H9 (cell line): ENCODE measurements around the gene CTNNB1. TPM values are rescaled to one million over a fixed set of nuclear protein-coding genes. Genes with fewer than 3 reads are reported as not detected.

Experiments
- DNase-seq: peaks from one replicate; pipeline ENCODE4 v3.0.0-alpha.2; 2017
- H2AFZ ChIP-seq: one replicate; pipeline ENCODE4 v1.6.1; 2013; ENCODE audit warnings: mild to moderate bottlenecking, low read length, control low read depth, moderate library complexity
- H2AK5ac ChIP-seq: 2 replicates; pipeline ENCODE4 v1.6.1; 2013; ENCODE audit warnings: low read length, control low read depth, mixed read lengths; ENCODE audit not compliant: insufficient read length
- H2BK120ac ChIP-seq: one replicate; pipeline ENCODE4 v1.6.1; 2013; ENCODE audit warnings: low read depth, mild to moderate bottlenecking, low read length, control low read depth, inconsistent platforms; ENCODE audit not compliant: poor library complexity, severe bottlenecking
- H2BK12ac ChIP-seq: 2 replicates; pipeline ENCODE4 v1.6.1; 2013; ENCODE audit warnings: low read length, control low read depth, mixed read lengths, low read depth; ENCODE audit not compliant: insufficient read length
- H2BK15ac ChIP-seq: 2 replicates; pipeline ENCODE4 v1.6.1; 2013; ENCODE audit warnings: low read depth, low read length, control low read depth
- H2BK20ac ChIP-seq: one replicate; pipeline ENCODE4 v1.6.1; 2013; ENCODE audit warnings: low read depth, mild to moderate bottlenecking, low read length, control low read depth, inconsistent platforms; ENCODE audit not compliant: poor library complexity, severe bottlenecking
- H2BK5ac ChIP-seq: 2 replicates; pipeline ENCODE4 v1.6.1; 2013; ENCODE audit warnings: low read length, control low read depth, mixed read lengths; ENCODE audit not compliant: insufficient read length
- H3K14ac ChIP-seq: 2 replicates; pipeline ENCODE4 v1.6.1; 2013; ENCODE audit warnings: low read length, control low read depth; ENCODE audit not compliant: insufficient read depth
- H3K18ac ChIP-seq: 2 replicates; pipeline ENCODE4 v1.6.1; 2013; ENCODE audit warnings: low read depth, mild to moderate bottlenecking, mixed read lengths, low read length, control low read depth; ENCODE audit not compliant: insufficient read length
- H3K23ac ChIP-seq: 2 replicates; pipeline ENCODE4 v1.6.1; 2013; ENCODE audit warnings: low read length, control low read depth, mixed read lengths, low read depth; ENCODE audit not compliant: insufficient read length
- H3K23me2 ChIP-seq: 2 replicates; pipeline ENCODE4 v1.6.1; 2013; ENCODE audit warnings: low read depth, mild to moderate bottlenecking, mixed read lengths, low read length, control low read depth; ENCODE audit not compliant: insufficient read length, poor library complexity, severe bottlenecking
- H3K27ac ChIP-seq: 2 replicates; pipeline ENCODE4 v1.5.1; 2013; ENCODE audit warnings: low read length, control low read depth, mixed read lengths, low read depth; ENCODE audit not compliant: insufficient read length
- H3K27me3 ChIP-seq: 2 replicates; pipeline ENCODE4 v1.6.1; 2013; ENCODE audit warnings: low read length, control low read depth, inconsistent platforms; ENCODE audit not compliant: insufficient read depth
- H3K4ac ChIP-seq: 2 replicates; pipeline ENCODE4 v1.6.1; 2013; ENCODE audit warnings: low read depth, mild to moderate bottlenecking, control low read depth, inconsistent platforms, low read length, moderate library complexity
- H3K4me1 ChIP-seq: 2 replicates; pipeline ENCODE4 v1.6.1; 2013; ENCODE audit warnings: low read length, control low read depth, inconsistent platforms; ENCODE audit not compliant: insufficient read depth
- H3K4me2 ChIP-seq: 2 replicates; pipeline ENCODE4 v1.6.1; 2013; ENCODE audit warnings: low read length, control low read depth, mixed read lengths; ENCODE audit not compliant: insufficient read length, insufficient read depth
- H3K56ac ChIP-seq: 2 replicates; pipeline ENCODE4 v1.6.1; 2013; ENCODE audit warnings: low read depth, mild to moderate bottlenecking, mixed read lengths, low read length, control low read depth; ENCODE audit not compliant: insufficient read length
- H3K79me1 ChIP-seq: 2 replicates; pipeline ENCODE4 v1.6.1; 2013; ENCODE audit warnings: low read depth, mild to moderate bottlenecking, moderate library complexity, low read length, control low read depth, inconsistent platforms; ENCODE audit not compliant: insufficient read depth, poor library complexity, severe bottlenecking
- H3K79me2 ChIP-seq: 2 replicates; pipeline ENCODE4 v1.6.1; 2013; ENCODE audit warnings: low read length, control low read depth, inconsistent platforms; ENCODE audit not compliant: insufficient read depth
- H3K9ac ChIP-seq: 2 replicates; pipeline ENCODE4 v1.6.1; 2013; ENCODE audit warnings: low read length, control low read depth, mixed read lengths; ENCODE audit not compliant: insufficient read length; ENCODE audit errors: extremely low read depth
- H3K9me3 ChIP-seq: one replicate; pipeline ENCODE4 v1.6.1; 2013; ENCODE audit warnings: low read depth, low read length, inconsistent platforms; ENCODE audit not compliant: control insufficient read depth
- H3T11ph ChIP-seq: one replicate; pipeline ENCODE4 v1.6.1; 2013; ENCODE audit warnings: mild to moderate bottlenecking, low read length, control low read depth, inconsistent platforms
- H4K20me1 ChIP-seq: one replicate; pipeline ENCODE4 v1.6.1; 2013; ENCODE audit not compliant: control insufficient read depth, insufficient read length, insufficient read depth
- H4K5ac ChIP-seq: 2 replicates; pipeline ENCODE4 v1.6.1; 2013; ENCODE audit warnings: low read depth, mild to moderate bottlenecking, mixed read lengths, low read length, control low read depth; ENCODE audit not compliant: insufficient read length
- H4K8ac ChIP-seq: replicated peaks from 2 replicates; pipeline ENCODE4 v1.6.1; 2013; ENCODE audit warnings: low read length, control low read depth, mixed read lengths, low read depth; ENCODE audit not compliant: insufficient read length
- H4K91ac ChIP-seq: 2 replicates; pipeline ENCODE4 v1.6.1; 2013; ENCODE audit warnings: low read depth, mild to moderate bottlenecking, moderate library complexity, mixed read lengths, low read length, control low read depth; ENCODE audit not compliant: insufficient read length
- H3K27ac Mint-ChIP-seq, 3 experiments: 2 replicates in 2 of 3; 3 replicates in 1 of 3; pipeline ENCODE4 v1.8.0; 2020 to 2021; ENCODE audit warnings: mixed read lengths in 3 of 3, mild to moderate bottlenecking in 1 of 3, moderate library complexity in 1 of 3
- H3K27me3 Mint-ChIP-seq: 2 replicates; pipeline ENCODE4 v1.8.0; 2021; ENCODE audit warnings: low read depth, mild to moderate bottlenecking, moderate library complexity, mixed read lengths
- H3K36me3 Mint-ChIP-seq, 3 experiments: 2 replicates in 2 of 3; 3 replicates in 1 of 3; pipeline ENCODE4 v1.8.0; 2020 to 2021; ENCODE audit warnings: low read depth in 3 of 3, mixed read lengths in 3 of 3; ENCODE audit not compliant: insufficient read depth in 1 of 3
- H3K4me1 Mint-ChIP-seq, 2 experiments: 2 replicates each; pipeline ENCODE4 v1.8.0; 2020; ENCODE audit warnings: mixed read lengths in 2 of 2
- H3K4me3 Mint-ChIP-seq, 2 experiments: 2 replicates in 1 of 2; 3 replicates in 1 of 2; pipeline ENCODE4 v1.8.0; 2020 to 2021; ENCODE audit warnings: mild to moderate bottlenecking in 2 of 2, mixed read lengths in 2 of 2, moderate library complexity in 1 of 2
- H3K9me3 Mint-ChIP-seq, 2 experiments: 2 replicates in 1 of 2; 3 replicates in 1 of 2; pipeline ENCODE4 v1.8.0; 2020; ENCODE audit warnings: mild to moderate bottlenecking in 2 of 2, mixed read lengths in 2 of 2, moderate library complexity in 1 of 2
- WGBS: extraction: QIAGEN DNeasy Blood & Tissue Kit; methylation state at CpG from one replicate; pipeline ENCODE4 v1.1.7; 2013; ENCODE audit warnings: missing lambda C conversion rate, low lambda C conversion rate, mixed read lengths; ENCODE audit not compliant: insufficient read length; ENCODE audit errors: extremely low coverage; 5-methylcytosine and 5-hydroxymethylcytosine counted together
- total RNA-seq: library from RNA; stranded (reverse); gene quantifications from 2 replicates; pipeline ENCODE4 v1.2.1, GENCODE V29; 2021
- TF ChIP-seq, protein P1 (sequence below): fragments of 200-600 bp; sonication (generic); conservative IDR thresholded peaks from 3 replicates; pipeline ENCODE4 v1.8.0; 2021; ENCODE audit warnings: antibody characterized with exemption, mild to moderate bottlenecking

Gene CTNNB1
- total RNA-seq, 1 experiment from 2014 or later = 500 TPM

DNA sequence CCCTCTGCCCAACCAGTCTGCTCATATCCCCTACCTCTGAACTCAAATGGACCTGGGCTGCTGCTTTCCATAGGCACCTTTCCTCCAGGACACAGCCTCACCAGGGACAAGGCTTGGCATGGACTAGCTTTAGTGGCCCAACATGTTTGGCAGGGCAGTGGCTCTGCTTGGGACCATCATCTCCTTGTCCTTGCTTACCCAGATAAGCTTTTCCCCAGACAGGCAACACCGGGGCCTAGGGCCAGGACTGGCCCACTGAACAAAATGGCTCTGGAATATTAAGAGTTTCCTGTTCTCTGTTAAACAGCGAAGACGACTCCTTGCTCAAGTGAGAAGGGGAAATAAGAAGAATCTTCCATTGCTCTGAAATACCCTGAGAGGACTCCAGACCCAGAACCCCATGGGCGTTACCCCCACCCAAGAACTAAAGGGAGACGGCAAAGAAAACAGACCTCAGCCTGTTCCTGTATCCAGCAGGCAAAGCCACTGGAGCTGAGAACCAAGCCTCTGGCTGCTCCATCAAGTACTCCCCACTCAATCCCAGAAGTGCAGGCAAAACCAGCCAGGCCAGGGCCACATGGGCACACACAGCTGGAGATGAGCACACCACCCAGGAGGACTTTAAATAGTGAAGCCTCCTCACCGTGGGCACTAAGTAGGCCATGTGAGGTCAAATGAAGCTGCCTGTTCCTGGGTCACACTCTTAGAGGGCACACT, 45.5 kb downstream of the CTNNB1 start:
- Histone ChIP-seq H2AK5ac (no peak overlapping the region), H3K79me2 (no peaks in the 10 kb centered on the region), H4K20me1 (no peaks in the 10 kb centered on the region), H3T11ph (no peak overlapping the region), H2BK5ac (no peak overlapping the region), H2BK120ac (no peak overlapping the region), H2BK12ac (no peak overlapping the region), H3K9me3 (no peaks in the 10 kb centered on the region), H3K18ac (no peak overlapping the region), H3K56ac (no peak overlapping the region), H3K4ac (no peak overlapping the region), H2BK20ac (no peak overlapping the region), H4K5ac (no peak overlapping the region), H2BK15ac (no peak overlapping the region), H3K4me2 (no peak overlapping the region), H3K79me1 (no peaks in the 10 kb centered on the region), H3K4me1 (no peaks in the 10 kb centered on the region), H4K8ac (no peak overlapping the region), H3K9ac (no peak overlapping the region), H3K14ac (no peak overlapping the region), H4K91ac (no peak overlapping the region), H3K23ac (no peak overlapping the region), H2AFZ (no peak overlapping the region), H3K27ac (no peak overlapping the region), H3K27me3 (no peaks in the 10 kb centered on the region), H3K23me2 (no peaks in the 10 kb centered on the region)
- Mint-ChIP-seq H3K9me3 (no peaks in the 10 kb centered on the region), H3K4me1 (peaks cover 14 to 16% of the 10 kb centered on the region in 2 experiments), H3K36me3 (peaks cover 0 to 29% (median 22%) of the 10 kb centered on the region in 3 experiments; a peak in 5 of 7 replicates), H3K27ac (peak overlapping the region in 1 of 3 experiments; percentile 92; a peak in 3 of 7 replicates), H3K27me3 (no peaks in the 10 kb centered on the region; the same call in 1 of the 2 replicates), H3K4me3 (no peak overlapping the region)
- no peak for DNase-seq
- no CpG with 5 or more reads among the region's 6 CpGs for WGBS
- TF ChIP-seq, protein P1, sequence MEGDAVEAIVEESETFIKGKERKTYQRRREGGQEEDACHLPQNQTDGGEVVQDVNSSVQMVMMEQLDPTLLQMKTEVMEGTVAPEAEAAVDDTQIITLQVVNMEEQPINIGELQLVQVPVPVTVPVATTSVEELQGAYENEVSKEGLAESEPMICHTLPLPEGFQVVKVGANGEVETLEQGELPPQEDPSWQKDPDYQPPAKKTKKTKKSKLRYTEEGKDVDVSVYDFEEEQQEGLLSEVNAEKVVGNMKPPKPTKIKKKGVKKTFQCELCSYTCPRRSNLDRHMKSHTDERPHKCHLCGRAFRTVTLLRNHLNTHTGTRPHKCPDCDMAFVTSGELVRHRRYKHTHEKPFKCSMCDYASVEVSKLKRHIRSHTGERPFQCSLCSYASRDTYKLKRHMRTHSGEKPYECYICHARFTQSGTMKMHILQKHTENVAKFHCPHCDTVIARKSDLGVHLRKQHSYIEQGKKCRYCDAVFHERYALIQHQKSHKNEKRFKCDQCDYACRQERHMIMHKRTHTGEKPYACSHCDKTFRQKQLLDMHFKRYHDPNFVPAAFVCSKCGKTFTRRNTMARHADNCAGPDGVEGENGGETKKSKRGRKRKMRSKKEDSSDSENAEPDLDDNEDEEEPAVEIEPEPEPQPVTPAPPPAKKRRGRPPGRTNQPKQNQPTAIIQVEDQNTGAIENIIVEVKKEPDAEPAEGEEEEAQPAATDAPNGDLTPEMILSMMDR = no peak
